HG03196 (cell line): ENCODE measurements around the gene MAPRE2.
"Not testable (repeated sequence)": the region's sequence is repeated elsewhere in the genome, so short reads cannot be mapped to it uniquely, and the experiment has no call there.

Experiments
- ATAC-seq: cut with Tn5 transposase; IDR thresholded peaks from one replicate; pipeline ENCODE4 v1.9.1; 2021; ENCODE audit not compliant: unreplicated experiment

MAPRE2 gene

DNA sequence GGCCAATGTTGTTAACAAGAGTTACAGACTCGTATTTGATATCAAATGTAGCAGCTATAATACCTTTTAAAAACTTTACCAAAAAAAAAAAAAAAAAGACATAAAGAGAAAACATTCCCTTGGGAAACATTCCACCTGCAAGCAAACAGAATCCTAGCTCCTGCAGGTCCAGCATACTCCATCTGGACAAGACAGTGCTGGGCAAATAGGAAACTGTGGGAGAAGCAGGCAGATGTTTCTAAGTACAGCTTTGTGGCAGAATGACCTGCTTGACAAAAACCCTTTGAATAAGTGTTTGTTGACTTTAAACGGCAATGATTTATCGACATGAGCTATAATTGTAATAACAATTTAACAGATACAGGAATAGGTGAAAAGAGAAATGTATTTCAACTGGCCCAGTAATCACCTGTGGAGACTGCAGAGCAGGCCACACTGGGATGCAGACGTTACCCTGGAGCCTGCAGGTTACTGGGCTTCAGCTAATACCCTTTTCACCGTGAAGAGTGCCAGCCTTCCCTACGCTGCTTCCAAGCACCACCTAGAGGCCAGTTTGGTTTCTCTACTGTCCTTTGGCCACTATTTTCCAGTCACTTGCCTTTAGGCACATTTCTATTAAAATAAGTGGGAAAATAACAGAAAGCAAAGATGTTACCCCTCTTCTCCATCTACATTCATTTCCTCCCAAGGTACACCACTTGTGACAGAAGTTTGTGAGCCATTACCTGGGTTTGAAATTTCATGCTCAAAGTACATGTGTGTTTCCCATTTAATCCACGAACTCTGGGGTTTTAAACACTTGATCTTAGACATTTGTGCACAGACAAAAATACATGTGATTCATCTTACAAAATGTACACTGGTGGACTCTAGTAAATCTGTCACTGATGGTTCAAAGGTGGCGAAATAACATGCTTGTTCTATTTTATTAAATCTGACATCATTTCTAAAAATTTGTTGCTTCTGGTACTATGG, 102.7 kb downstream of the MAPRE2 start:
- ATAC-seq = no peak

DNA sequence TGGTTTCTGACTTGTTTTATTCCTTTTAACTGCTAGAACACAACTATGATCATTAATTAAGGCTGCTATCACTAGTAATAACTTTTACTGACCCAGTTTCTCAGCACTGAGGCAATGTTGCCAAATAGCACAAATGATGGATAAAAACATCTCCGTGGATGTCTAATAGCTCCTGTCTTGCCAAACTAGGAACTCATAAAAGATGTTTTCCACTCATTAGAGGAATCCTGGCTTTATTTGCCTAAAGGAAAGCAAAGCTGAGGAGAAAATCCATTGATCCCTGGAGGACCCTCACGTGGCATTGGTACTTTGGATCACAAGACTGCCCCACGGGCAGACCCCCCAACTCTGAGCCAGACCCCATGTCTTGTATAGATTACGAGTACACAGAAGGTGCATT, 103.5 kb downstream of the MAPRE2 start:
- no peak for ATAC-seq

DNA sequence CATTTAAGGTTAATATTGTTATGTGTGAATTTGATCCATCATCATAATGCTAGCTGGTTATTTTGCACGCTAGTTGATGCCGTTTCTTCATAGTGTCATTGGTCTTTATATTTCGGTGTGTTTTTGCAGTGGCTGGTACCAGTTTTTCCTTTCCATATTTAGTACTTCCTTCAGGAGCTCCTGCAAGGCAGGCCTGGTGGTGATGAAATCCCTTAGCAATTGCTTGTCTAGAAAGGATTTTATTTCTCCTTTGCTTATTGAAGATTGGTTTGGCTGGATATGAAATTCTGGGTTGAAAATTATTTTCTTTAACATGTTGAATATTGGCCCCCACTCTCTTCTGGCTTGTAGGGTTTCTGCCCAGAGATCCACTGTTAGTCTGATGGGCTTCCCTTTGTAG, 109.0 kb downstream of the MAPRE2 start:
- ATAC-seq = not testable (repeated sequence)

DNA sequence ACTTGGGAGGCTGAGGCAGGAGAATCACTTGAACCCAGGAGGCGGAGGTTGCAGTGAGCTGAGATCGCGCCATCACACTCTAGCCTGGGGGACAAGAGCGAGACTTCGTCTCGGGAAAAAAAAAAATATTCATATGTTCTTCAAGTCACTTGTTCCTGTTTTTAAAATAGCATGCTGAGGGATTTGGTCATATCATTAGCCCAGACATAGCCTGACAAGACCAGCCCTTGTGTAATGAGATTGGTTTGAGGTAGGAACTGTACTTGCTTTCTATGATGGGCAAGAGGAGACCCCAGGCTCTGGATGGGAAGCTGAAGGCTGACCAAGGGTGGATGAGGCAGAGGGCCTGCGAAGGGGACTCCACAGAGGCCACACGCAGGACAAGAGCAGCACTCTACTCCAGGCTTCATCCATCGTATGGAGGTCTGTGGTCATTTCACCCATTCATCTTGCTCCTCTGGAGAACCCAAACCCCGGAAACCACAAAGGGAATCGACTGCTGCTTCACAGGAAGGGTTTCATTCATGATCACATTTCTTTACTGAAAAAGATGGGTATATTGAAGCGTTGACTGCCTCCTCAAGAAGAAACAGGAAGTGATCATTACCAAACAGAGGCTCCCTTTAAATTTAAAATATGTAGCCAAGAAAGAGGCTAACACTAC, 112.5 kb downstream of the MAPRE2 start:
- no peak for ATAC-seq

DNA sequence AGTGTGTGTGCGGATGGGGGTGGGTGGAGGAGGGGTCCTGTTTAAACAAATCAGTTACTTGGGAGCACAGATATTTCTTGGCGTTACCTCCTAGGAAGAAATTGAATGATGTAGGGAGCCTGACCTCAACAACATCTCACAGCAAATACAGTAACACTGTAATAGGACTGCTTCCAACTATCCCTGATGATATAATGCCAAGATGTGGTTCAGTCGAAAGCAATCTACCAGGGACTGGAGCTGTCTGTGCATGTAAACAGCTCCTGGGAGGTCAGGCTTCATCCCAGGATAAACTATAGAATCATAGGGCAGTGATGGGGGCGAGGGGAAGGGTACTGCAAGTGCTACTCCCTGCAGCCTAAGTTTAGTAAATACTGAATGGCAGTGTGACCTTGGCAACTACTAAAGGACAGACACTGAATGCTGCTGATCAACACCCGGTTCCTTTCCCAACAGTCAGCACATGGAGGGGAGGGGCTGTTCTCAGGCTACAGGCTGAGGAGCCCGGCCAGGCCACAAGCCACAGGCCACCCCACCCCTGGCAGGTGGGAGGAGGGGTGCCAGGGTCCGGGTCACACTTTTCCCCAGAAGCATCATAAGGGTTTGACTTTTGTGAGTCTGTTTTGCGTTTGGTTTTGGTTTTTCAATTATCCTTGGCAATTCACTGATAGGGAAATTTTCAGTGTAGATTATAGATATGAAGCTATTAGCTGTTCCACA, 114.3 kb downstream of the MAPRE2 start:
- no peak for ATAC-seq

DNA sequence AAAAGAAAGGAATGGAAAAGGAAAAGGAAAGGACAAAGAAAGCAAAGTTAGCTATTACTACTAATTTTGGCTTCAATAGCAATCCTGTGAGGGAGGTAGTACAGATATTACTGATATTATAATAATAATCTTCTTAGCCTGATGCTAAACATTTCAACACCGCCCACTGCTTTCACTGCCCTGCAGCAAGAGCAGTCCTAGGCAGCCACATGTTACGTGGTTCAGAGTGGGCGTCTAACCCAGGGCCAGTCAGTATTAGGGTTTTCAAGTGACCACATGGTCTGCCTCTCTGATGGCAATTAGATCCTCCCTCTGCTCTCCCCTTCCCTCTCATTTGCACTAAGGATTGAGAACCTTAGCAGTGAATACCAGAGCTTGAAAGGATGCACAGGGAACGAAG, 116.0 kb downstream of the MAPRE2 start:
- ATAC-seq = no peak

DNA sequence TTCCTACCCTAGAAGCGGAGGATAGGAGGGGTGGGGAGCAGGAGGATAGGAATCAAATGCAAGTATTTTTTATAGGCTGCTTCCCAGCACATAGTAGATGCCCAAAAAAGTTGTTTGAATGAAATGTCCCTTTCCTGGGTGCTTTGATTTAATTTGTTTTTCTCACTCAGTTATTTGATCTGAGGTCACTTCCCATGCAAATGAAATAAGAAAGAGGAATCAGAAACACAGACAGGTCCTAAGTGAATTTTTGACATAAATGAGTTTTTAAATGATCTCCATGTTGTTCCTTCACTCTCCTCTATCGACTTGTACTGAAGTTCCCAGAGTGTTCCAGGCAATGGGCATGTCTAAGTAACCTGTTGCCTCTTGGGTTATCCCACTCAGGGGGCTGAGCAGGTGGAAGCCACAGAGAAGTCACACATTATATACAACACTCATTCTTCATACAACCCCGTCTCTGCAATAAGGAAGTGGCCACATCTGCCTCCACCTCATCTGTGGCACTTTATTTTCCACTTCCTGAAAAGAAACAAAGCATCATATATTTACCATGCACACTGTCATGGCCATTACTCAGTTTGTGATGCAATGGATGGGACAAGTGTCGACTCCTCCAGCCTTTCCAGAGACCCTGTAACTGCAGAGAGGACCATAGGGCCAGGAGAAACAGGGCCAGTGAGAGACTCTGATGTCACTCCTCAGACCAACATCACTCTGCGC, 117.7 kb downstream of the MAPRE2 start:
- ATAC-seq = peak; percentile 65

DNA sequence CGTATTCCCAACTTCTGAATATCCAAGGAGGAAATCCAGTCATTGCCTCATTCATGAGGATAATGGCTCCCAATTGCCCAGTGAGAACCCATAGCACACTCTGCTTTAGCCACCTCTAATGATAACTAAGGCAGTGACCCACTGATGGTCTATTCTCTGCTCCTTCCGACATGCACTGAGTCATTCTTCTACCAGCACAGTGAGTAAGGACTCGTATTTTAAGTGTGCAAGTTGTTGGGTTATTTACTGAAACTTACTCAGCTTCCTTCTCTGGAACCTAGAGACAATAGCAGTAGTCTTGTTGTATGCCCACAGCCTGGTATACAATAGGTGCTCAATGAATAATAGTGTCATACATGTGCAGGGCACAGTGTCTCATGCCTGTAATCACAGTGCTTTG, 118.6 kb downstream of the MAPRE2 start:
- ATAC-seq = peak; percentile 57

DNA sequence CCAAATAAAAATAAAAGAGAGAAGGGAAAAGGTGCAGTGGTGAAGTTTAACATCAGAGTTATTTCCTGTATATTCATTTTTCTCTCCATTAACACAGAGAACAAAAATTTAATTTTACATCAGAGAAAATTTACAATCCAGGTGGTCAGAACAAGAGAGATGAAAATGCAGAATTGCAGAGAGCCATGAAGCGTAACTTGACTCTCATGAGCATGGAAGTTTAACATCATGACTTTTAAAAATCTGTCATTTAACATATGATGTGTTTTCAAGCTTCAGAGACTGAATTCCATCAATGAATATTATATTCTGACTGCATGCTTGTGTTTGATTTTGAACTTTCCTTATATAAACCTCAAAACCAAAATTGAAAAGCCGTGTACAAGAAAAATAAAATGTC, 120.3 kb downstream of the MAPRE2 start:
- no peak for ATAC-seq

DNA sequence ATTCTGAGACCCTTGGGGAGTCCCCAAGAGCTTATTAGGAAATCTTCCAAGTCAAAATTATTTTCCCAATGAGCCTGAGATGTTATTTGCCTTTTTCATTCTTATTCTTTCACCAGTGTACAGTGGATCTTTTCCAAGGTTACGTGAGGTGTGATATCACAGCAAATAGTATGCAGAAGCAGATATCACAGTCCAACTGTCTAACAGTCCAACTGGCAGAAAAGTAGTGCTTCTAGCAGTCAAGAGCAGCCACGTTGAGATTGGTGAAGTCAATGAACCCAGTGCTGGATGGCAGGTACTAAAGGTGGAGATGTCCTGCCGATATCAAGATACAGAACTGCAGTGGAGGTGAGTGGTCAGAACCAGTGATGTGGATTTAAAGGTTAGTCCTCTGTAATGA, 120.7 kb downstream of the MAPRE2 start:
- ATAC-seq = no peak

DNA sequence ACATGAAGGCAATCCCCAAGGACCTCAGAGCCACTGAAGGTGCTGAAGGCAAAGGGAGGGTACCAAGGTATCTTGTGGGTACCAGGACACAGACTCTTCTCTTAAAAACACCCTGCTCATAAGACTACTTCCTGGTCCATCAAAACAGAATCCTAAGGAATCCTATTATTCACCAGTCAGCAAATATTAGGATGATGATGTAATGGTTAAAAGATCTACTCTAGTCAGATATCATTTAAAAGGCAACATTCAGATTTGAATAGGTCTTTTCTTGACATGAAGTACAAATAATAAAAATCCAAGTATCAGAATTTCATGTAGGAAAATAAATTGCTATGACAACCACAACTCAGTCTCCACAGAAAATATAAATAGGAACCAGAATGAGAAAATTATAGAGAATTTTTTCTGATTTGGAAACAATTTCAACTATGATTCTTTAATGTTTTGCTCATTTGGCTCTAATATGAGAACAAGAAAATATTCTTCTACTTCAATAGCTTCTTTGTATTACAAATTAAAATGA, 121.9 kb downstream of the MAPRE2 start:
- ATAC-seq = no peak

DNA sequence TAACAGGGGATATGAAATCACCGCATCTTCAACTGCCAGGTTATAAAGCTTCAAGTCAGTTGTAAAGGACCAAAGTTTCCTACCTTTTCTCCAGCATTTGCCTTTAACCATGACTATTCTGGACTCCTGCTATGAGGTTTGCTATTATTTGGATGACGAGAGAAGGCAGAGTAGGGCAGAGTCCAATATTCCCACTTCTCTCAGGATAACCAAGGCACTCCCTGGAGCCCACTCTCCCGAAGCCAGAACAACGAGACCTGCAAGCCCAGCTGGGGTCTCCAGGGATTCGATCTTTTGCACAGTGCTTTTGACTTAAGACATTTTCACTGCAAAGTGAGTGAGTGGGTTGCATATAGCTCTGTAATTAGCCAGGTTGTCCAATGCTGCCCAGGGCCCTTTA, 122.5 kb downstream of the MAPRE2 start:
- no peak for ATAC-seq

DNA sequence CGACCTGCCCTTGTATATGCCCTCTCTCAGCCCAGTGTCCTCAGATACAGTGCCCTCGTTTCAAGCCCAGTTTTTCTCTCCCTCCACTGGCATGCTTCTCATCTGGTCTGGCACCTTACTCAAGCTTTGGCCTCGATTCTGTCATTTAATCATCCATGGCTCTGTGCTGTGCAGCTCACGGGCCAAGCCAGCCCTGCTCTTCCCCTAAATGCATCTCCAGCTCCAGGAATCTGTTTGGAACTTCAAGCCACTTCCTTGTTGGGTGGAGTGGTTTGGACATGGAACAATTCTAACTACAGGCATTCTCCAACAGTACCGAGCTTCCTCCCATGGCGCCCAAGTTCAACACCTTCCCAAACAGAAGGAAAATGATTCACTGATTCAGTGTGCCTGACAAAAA, 122.9 kb downstream of the MAPRE2 start:
- ATAC-seq = no peak

DNA sequence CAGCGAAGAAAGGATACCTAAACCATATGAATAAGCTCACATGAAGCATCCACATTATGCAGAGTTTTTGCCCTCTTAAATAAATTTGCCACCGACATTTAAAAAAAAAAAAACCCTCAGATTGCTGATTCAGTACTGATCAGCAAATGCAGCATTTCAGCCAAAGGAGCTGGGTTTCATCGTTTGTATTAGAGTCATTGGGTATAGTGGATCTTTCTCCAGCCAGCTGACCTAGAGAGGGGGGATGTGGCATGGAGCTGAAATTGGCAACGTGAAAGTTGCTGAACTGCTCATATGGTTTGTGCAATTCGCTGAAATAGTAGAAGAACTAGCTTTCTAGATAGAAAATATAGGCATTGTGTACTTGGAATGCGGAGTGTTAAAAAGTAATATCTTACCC, 126.1 kb downstream of the MAPRE2 start:
- ATAC-seq = no peak

DNA sequence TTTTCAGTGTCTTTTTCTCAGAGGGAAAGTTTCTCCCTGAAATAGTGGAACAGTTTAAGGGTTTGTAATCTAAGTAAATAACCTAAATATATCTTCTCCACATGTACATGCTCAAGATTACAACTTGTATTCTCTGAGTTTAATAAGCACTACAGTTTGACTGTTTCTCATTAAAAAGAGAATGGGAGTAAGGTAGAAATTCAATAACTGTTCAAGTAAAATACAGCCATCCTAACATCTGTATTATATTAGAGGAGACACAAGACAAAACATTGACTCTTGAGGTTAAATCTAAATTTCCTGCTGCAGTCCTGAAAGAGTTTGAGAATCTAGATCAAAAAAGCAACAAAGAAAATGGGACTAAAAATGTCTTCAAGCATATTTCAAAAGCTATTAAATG, 126.6 kb downstream of the MAPRE2 start:
- no peak for ATAC-seq

DNA sequence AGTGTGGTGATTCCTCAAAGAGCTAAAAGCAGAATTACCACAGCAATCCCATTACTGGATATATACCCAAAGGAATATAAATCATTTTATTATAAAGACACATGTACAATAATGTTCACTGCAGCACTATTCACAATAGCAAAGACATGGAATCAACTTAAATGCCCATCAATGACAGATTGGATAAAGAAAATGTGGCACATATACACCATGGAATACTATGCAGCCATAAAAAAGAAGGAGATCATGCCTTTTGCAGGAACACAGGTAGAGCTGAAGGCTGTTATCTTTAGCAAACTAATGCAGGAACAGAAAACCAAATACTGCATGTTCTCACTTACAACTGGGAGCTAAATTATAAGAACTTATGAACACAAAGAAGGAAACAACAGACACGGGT, 129.1 kb downstream of the MAPRE2 start:
- ATAC-seq = not testable (repeated sequence)

DNA sequence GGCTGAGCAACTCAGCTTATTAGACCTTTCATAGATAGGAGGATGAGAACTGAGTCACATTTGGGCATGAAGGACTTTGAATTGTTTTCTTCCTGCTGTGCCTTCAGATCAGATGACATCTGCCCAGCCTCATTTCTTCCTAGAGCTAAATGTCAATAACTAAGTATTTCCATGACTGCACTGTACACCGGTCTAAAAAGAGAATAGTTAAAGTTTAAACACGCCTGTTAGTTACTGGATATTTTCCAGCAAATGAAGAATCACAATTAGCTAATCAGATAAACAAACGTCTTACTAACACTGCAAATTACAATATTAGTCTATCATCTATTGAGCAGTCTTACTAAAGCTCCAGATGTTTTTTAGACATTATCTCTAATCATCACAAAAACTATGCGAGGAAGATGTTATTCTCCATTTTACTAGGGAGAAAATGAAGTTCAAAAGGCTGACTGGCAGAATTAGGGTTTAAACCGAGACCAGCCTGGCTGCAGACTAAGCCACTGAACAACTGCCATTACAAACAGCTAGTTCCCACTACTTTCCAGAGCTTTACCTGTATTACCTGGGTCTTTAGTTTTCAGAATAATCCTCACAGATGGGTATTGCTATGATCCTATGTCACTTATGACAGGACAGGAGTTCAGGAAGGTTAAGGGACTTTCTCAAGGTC, 130.2 kb downstream of the MAPRE2 start:
- ATAC-seq = no peak

DNA sequence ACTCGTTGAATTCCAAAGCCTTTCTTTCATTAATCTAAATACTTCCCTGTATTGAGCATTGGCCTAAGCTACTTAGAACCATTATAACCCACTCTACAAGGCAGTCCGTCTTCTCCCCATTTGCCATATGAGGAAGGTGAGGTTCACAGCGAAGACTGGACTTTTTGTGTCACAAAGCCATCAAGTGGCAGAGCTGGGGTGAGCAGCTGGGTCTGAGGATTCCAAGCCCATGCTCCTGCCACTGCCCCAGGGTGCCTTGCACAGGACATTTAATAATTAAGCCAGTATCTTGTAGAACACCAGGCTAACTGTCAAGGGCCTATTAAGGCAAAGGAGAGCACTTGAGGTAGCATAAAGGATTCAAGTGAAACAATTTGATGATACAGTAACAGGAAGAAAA, 130.8 kb downstream of the MAPRE2 start:
- ATAC-seq = no peak

DNA sequence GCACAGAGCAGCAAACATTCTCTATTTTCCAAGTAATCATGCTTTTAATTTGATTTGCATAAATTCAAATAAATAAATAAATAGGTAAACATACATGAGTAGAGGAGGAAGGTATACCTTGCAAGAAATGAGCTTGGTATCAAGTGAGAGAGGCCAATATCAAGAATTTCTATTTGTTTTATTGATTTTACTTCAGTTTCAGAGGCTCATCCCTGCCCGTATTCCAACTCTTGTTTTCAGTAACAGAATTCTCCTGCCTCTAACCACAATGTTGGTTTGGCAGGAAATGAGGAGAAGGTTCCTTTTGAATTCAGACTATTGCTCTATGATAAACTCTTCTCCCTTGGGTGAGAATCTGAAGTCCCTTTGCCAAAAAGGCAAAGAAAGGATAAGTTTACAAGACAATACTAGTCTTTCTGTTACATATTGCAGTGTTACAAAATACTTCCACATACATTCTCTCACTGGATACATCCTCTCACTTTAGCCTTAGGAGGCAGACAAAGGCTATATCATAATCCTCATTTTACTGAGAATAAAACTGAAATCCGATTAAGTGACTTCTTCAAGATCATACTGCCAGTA, 131.3 kb downstream of the MAPRE2 start:
- ATAC-seq = no peak
